GM12873 (cell line): Measurements from ENCODE around the gene ADM2.

Source experiments
- TF ChIP-seq, protein P1 (sequence below): IDR thresholded peaks from 2 replicates; pipeline ENCODE4 v1.5.1; 2012; ENCODE audit warnings: low read depth, mild to moderate bottlenecking, moderate library complexity, low read length, control low read depth; ENCODE audit not compliant: insufficient read depth; ENCODE audit errors: missing control alignments

ADM2 gene

DNA sequence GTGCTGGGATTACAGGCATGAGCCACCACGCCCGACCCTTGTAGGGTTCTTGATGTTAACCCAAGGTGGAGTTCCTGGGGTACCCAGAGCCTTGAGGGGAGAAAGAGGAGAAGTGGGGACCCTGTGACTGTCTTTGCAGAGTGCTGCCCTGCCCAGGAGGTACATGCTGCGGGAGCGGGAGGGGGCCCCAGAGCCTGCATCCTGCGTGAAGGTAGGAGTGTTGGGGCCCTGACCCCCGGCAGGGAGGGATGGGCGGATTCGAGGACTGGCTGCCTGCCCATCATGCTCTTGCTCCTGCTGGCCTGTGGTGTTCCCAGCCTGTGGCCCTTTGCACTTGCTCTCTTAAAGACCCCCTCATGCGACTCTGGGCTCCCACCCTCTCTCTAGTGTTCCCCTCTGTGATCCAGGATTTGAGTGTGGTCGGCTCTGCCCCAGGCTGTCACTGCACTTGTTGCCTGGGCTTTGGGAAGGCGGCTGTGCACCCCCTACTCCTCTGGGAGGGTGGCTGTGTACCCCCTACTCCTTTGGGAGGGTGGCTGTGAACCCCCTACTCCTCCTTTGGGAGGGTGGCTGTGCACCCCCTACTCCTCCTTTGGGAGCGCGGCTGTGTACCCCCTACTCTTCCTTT lies 39.6 kb downstream of the ADM2 start:
- TF ChIP-seq, protein P1, sequence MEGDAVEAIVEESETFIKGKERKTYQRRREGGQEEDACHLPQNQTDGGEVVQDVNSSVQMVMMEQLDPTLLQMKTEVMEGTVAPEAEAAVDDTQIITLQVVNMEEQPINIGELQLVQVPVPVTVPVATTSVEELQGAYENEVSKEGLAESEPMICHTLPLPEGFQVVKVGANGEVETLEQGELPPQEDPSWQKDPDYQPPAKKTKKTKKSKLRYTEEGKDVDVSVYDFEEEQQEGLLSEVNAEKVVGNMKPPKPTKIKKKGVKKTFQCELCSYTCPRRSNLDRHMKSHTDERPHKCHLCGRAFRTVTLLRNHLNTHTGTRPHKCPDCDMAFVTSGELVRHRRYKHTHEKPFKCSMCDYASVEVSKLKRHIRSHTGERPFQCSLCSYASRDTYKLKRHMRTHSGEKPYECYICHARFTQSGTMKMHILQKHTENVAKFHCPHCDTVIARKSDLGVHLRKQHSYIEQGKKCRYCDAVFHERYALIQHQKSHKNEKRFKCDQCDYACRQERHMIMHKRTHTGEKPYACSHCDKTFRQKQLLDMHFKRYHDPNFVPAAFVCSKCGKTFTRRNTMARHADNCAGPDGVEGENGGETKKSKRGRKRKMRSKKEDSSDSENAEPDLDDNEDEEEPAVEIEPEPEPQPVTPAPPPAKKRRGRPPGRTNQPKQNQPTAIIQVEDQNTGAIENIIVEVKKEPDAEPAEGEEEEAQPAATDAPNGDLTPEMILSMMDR = no peak

DNA sequence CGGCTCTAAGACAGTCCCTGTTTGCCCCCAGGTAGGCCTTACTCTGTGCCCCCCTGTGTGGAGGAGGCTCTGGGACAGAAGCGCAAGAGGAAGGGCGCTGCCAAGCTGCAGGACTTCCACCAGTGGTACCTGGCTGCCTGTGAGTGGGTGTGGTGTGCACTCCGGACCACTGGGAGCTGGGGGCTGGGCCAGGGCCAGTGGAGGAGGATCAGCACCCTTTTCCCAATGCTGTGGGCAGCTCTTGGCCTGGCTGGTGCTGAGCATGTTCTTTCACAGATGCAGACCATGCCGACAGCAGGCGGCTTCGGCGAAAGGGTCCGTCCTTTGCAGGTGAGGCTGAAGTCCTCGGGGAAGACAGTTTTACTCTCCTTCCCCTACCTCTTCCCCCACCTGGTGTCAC lies 40.4 kb downstream of the ADM2 start:
- TF ChIP-seq, protein P1 = no peak

DNA sequence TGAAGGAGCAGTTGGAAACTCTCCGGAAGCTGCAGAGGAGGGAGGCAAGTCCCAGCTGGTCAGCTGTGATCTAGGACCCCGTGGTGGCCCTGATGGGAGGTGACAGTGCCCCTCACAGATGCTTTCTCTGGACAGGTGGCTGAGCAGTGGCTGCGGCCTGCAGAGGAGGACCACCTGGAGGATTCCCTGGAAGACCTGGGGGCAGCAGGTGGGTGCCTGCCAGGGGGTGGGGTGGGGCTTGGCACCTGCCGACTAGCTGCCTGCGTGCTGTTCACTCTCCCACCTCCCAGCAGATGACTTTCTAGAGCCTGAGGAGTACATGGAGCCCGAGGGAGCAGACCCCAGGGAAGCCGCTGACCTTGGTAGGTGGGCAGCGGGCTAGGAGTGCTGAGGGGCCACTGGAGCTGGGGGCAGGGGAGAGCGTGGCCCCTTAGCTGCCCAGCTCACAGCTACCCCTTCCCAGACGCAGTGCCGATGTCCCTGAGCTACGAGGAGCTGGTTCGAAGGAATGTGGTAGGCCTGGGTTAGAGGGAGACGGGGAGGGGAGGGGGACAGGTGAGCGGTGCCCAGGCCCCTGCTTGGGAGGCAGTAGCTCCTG lies 41.0 kb downstream of the ADM2 start:
- TF ChIP-seq, protein P1 = no peak

DNA sequence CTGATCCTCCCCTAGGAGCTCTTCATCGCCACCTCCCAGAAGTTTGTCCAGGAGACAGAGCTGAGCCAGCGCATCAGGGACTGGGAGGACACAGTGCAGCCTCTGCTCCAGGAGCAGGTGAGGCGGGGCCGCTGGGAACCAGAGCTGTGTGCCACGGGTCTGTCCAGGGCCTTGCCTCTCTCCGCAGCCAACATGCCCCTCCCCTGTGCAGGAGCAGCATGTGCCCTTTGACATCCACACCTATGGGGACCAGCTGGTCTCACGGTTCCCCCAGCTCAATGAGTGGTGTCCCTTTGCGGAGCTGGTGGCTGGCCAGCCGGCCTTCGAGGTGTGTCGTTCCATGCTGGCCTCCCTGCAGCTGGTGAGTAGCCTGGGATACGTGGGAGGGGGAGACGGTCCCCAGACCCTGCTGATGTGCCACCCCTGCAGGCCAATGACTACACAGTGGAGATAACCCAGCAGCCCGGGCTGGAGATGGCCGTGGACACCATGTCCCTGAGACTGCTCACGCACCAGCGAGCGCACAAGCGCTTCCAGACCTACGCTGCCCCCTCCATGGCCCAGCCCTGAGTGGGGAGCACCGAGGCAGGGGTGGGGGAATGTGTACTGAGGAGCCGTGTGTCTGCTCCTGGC lies 41.6 kb downstream of the ADM2 start:
- TF ChIP-seq, protein P1 = no peak

DNA sequence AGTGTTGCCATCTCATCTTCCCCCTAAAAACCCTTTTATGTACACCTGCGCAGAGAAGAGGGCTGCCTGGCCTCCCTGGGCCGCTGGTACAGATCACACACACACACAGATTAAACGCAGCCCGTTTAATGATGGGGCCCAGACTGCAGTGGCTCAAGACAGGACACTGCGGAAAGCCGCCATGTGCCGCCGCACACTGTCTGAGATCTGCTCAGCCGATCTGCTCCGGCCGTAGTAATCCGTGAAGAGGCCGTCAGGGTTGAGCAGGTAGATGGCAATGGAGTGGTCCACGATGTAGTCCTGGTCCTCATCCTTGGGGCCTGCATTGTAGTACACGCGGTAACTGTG lies 42.1 kb downstream of the ADM2 start:
- TF ChIP-seq, protein P1 = no peak

DNA sequence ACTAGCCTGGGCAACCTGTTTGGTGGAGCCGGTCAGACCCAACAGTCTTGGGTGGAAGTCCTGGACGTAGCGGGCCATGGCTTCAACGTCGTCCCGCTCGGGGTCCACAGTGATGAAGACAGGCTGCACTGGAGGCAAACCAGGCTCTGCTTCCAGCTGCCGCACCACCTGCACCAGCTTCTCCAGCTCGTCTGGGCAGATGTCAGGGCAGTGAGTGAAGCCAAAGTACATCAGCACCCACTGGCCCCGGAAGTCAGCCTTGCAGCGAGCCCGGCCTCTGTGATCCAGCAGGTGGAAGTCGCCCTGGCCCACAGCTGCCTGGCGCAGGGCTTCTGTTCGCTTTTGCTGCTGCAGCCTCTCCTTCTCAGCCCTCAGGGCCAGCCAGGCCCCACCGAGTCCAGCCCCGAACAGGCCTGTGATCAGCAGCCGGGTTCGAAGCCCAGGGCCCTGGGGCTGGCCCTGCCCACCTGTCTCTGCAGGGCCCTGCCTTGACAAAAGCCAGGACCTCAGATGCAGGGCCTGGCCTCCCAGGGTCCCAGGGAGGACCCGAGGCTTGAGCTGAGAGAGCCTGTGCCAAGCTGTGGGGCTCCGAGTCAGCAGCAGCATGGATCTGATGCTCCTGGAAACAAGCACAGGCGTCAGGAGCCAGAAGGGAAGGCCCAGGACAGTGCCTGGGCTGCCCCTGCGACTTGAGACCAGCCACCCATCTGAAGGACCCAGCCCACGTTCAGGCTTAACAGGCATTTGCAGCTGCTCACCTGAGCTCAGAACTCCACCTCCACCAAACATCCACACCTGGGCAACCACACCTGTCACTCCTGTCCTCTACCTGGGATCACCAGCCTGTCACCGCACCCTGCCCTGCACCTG lies 42.7 kb downstream of the ADM2 start:
- TF ChIP-seq, protein P1 = no peak

DNA sequence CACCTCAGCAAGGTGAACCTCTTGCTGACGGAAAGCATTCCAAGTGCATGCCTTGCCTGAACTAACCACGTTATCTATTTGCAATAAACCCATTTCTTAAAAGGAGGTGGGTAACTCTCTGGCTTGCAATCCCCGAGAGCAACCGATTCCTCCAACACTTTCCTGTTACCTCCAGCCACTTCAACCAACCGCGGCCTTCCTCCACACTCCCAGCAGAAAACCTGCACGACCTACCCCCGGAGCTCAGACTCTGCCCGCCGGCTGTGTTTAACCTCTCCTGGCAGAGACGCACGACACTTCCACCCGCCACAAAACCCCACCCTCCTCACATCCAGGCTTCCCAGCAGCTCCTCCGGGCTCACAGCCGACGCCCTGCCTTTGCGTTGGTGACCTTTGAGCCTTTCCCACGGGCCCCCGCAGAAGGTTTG lies 43.3 kb downstream of the ADM2 start:
- TF ChIP-seq, protein P1 = no peak
